Measurements from ENCODE around the gene KRT80. TPM values are rescaled to one million over a fixed set of nuclear protein-coding genes. Genes with fewer than 3 reads are reported as not detected.

KRT80 gene
- total RNA-seq, 4 donors from 2014 or later, result 0.34 to 1.6 TPM; not detected in 2

- no peak for DNase-seq
- Histone ChIP-seq H3K27me3 (no peaks in the 10 kb centered on the region), H3K9me3 (no peaks in the 10 kb centered on the region), H3K4me3 (replicated peaks in 1 of 3) (no peak overlapping the region), H3K36me3 (no peaks in the 10 kb centered on the region), H3K4me1 (peaks cover 0 to 3% of the 10 kb centered on the region in 2 donors), H3K27ac (peak overlapping the region in 1 of 3 donors; percentile 36)
- WGBS, 2 donors, result 79% methylated on average over 20 of the region's 20 CpGs
- intact Hi-C loops (cut with DNase I), result no loop called here
- no peak for TF ChIP-seq POLR2A (IDR thresholded peaks at IDR 0.05)
- peak in 1 of 6 experiments; percentile 8 for TF ChIP-seq CTCF (IDR thresholded peaks at IDR 0.05)
Measured at GRCh38 chr12:52175371-52176350, 16.2 kb downstream of the KRT80 start.

GRCh38 chr12:52173526-52173925 lies 18.3 kb downstream of the KRT80 start:
- Histone ChIP-seq H3K27me3 (no peaks in the 10 kb centered on the region), H3K4me1 (no peaks in the 10 kb centered on the region), H3K36me3 (no peaks in the 10 kb centered on the region), H3K27ac (no peak overlapping the region), H3K4me3 (replicated peaks in 1 of 3) (no peak overlapping the region), H3K9me3 (no peaks in the 10 kb centered on the region)
- TF ChIP-seq CTCF (IDR thresholded peaks at IDR 0.05) (no peak), POLR2A (IDR thresholded peaks at IDR 0.05) (no peak)
- intact Hi-C loops (cut with DNase I), result no loop called here
- DNase-seq, result no peak
- WGBS, 2 donors, result 89 to 93% methylated on average over 9 to 17 of the region's 20 CpGs

DNA sequence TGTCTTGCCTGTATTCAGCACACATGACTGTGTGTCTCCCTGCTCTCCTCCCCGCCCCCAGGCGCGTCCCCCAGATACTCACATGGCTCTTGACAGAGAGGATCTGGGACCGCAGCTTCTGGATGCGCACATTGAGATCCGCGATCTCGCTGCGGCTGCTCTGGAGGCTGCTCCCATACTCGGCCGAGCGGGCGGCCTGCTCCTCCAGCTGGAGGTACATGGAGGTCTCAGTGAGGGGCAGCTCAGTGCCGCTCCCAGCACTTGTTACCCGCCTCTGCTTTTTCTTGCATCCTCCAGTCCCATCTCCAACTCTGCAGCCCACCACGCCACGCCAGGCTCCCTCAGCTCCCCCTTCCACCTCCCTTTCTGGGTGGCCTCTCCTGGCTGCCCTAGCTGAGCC lies 18.9 kb downstream of the KRT80 start:
- Histone ChIP-seq H3K36me3 (no peaks in the 10 kb centered on the region), H3K4me3 (replicated peaks in 1 of 3) (no peak overlapping the region), H3K27me3 (no peaks in the 10 kb centered on the region), H3K4me1 (no peaks in the 10 kb centered on the region), H3K27ac (no peak overlapping the region), H3K9me3 (no peaks in the 10 kb centered on the region)
- intact Hi-C loops (cut with DNase I), result no loop called here
- TF ChIP-seq CTCF (IDR thresholded peaks at IDR 0.05) (no peak), POLR2A (IDR thresholded peaks at IDR 0.05) (no peak)
- 97 to 98% methylated on average over 17 of the region's 17 CpGs for WGBS, 2 donors
- no peak for DNase-seq

DNA sequence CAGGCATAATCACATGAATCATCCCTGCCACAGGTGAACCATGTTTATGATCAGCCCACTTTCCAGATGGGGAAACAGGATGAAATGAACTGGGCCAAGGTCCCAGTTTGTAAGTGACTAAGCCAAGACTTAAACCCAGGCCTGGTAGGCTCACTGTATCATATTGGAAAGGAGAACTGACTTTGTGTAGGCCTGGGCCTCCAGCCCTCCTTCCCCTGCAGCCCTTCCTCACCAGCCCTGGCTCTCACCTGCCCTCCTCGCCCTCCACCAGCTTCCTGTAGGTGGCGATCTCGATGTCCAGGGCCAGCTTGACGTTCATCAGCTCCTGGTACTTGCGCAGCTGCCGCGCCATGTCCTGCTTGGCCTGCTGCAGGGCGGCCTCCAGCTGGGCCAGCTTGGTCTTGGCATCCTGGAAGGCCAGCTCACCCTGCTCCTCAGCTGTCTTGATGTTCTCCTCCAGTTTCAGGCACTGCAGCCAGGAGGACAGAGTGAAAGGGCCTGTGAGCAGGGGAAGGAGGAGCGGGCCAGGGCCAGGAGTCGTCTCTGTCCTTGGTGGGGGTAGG lies 19.8 kb downstream of the KRT80 start:
- Histone ChIP-seq H3K4me1 (no peaks in the 10 kb centered on the region), H3K27me3 (no peaks in the 10 kb centered on the region), H3K36me3 (no peaks in the 10 kb centered on the region), H3K4me3 (replicated peaks in 1 of 3) (no peak overlapping the region), H3K9me3 (no peaks in the 10 kb centered on the region), H3K27ac (no peak overlapping the region)
- WGBS, 2 donors, result 70 to 77% methylated on average over 9 to 10 of the region's 10 CpGs
- DNase-seq, result peak; percentile 32 to 50
- intact Hi-C loops (cut with DNase I), result no loop called here
- TF ChIP-seq POLR2A (IDR thresholded peaks at IDR 0.05), result no peak
- peak in 3 of 6 experiments; percentile 32 to 41 (median 36) for TF ChIP-seq CTCF (IDR thresholded peaks at IDR 0.05)

- Histone ChIP-seq H3K4me3 (replicated peaks in 1 of 3) (no peak overlapping the region), H3K27me3 (no peaks in the 10 kb centered on the region), H3K36me3 (no peaks in the 10 kb centered on the region), H3K4me1 (peaks cover 0 to 3% of the 10 kb centered on the region in 2 donors), H3K9me3 (no peaks in the 10 kb centered on the region), H3K27ac (no peak overlapping the region)
- WGBS, 2 donors, result 84 to 89% methylated on average over 9 of the region's 9 CpGs
- no peak for DNase-seq
- intact Hi-C loops (cut with DNase I), result no loop called here
- no peak for TF ChIP-seq CTCF (IDR thresholded peaks at IDR 0.05)
Measured at GRCh38 chr12:52170827-52171226, 21.0 kb downstream of the KRT80 start.
